PFSK-1 (cell line): Measurements from ENCODE around the gene CASTOR1.

ENCODE experiments used
- POLR2AphosphoS5 ChIP-seq: IDR thresholded peaks from 2 replicates; pipeline ENCODE4 v1.6.1; 2012; ENCODE audit warnings: low read depth, mild to moderate bottlenecking, control low read depth, low read length, moderate library complexity
- TF ChIP-seq, protein P1 (sequence below), 2 experiments: IDR thresholded peaks; 2 replicates each; pipeline versions ENCODE4 v1.6.1 to v1.8.0; 2011 to 2012; ENCODE audit warnings: low read depth in 2 of 2, low read length in 2 of 2, control low read depth in 1 of 2, inconsistent platforms in 1 of 2, mild to moderate bottlenecking in 1 of 2, moderate library complexity in 1 of 2; ENCODE audit not compliant: insufficient read depth in 1 of 2

DNA sequence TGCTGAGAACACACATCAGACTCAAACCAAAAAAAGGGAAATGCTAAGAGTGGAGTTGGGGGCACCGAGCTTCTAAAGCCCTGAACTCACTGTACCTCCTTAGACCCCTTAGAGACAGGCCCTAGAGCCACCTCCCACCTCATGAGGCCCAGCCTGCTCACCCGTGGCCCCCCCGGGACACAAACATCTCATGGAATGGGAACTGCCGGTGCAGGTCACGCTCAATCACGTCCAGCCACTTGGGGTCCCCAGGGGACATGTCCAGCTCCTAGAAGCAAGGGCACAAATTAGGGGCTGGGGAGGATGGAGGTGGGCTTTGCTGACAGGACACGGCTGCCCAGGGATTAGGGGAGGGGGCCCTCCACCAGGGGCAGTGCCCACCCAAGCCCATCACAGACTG lies 6.3 kb upstream of the CASTOR1 start:
- TF ChIP-seq, protein P1, sequence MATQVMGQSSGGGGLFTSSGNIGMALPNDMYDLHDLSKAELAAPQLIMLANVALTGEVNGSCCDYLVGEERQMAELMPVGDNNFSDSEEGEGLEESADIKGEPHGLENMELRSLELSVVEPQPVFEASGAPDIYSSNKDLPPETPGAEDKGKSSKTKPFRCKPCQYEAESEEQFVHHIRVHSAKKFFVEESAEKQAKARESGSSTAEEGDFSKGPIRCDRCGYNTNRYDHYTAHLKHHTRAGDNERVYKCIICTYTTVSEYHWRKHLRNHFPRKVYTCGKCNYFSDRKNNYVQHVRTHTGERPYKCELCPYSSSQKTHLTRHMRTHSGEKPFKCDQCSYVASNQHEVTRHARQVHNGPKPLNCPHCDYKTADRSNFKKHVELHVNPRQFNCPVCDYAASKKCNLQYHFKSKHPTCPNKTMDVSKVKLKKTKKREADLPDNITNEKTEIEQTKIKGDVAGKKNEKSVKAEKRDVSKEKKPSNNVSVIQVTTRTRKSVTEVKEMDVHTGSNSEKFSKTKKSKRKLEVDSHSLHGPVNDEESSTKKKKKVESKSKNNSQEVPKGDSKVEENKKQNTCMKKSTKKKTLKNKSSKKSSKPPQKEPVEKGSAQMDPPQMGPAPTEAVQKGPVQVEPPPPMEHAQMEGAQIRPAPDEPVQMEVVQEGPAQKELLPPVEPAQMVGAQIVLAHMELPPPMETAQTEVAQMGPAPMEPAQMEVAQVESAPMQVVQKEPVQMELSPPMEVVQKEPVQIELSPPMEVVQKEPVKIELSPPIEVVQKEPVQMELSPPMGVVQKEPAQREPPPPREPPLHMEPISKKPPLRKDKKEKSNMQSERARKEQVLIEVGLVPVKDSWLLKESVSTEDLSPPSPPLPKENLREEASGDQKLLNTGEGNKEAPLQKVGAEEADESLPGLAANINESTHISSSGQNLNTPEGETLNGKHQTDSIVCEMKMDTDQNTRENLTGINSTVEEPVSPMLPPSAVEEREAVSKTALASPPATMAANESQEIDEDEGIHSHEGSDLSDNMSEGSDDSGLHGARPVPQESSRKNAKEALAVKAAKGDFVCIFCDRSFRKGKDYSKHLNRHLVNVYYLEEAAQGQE (IDR thresholded peaks at IDR 0.05; ENCODE audit: insufficient read depth in 1 of 2, low read depth in 2 of 2, low read length in 2 of 2) = no peak
- no peak for TF ChIP-seq POLR2AphosphoS5
